HepG2 (cell line): Measurements from ENCODE around the gene HHATL. TPM values are rescaled to one million over a fixed set of nuclear protein-coding genes. Genes with fewer than 3 reads are reported as not detected.

Experiments
- CAMTA2 ChIP-seq: sonication (generic); formaldehyde crosslinking; IDR thresholded peaks from 2 replicates; pipeline ENCODE4 v1.4.0; 2020; ENCODE audit warnings: mild to moderate bottlenecking, missing genetic modification reagents, borderline replicate concordance
- E2F5 ChIP-seq: sonication (generic); formaldehyde crosslinking; conservative IDR thresholded peaks from 2 replicates; pipeline ENCODE4 v1.4.0; 2020; ENCODE audit warnings: missing genetic modification reagents
- FOXA1 ChIP-seq, 2 experiments: fragments of 450-650 bp in 1 of 2; sonication (generic) in 1 of 2; formaldehyde crosslinking in 1 of 2; IDR thresholded peaks; 2 replicates each; pipeline versions ENCODE4 v1.4.0 to v1.6.1; 2016 to 2020; ENCODE audit warnings: missing genetic modification reagents in 1 of 2
- HDAC1 ChIP-seq: sonication (generic); formaldehyde crosslinking; IDR thresholded peaks from 2 replicates; pipeline ENCODE4 v1.5.1; 2020; ENCODE audit warnings: mild to moderate bottlenecking, missing genetic modification reagents
- JDP2 ChIP-seq: sonication (generic); formaldehyde crosslinking; IDR thresholded peaks from 2 replicates; pipeline ENCODE4 v1.8.1; 2022; ENCODE audit warnings: missing genetic modification reagents, borderline replicate concordance
- JUN ChIP-seq: sonication (generic); formaldehyde crosslinking; IDR thresholded peaks from 2 replicates; pipeline ENCODE4 v1.4.0; 2020; ENCODE audit warnings: mild to moderate bottlenecking, missing genetic modification reagents
- KLF11 ChIP-seq: IDR thresholded peaks from 2 replicates; pipeline ENCODE4 v1.6.1; 2016; ENCODE audit warnings: missing compliant biosample characterization
- KLF13 ChIP-seq: sonication (generic); formaldehyde crosslinking; IDR thresholded peaks from 2 replicates; pipeline ENCODE4 v1.4.0; 2020; ENCODE audit warnings: mild to moderate bottlenecking, missing genetic modification reagents
- LCORL ChIP-seq, 2 experiments: fragments of 450-650 bp in 1 of 2; sonication (generic) in 1 of 2; formaldehyde crosslinking in 1 of 2; IDR thresholded peaks; 2 replicates each; pipeline versions ENCODE4 v1.5.0 to v1.6.1; 2017 to 2020; ENCODE audit warnings: antibody characterized with exemption in 1 of 2, missing genetic modification reagents in 1 of 2
- MXD3 ChIP-seq: IDR thresholded peaks from 2 replicates; pipeline ENCODE4 v1.6.1; 2016; ENCODE audit warnings: mild to moderate bottlenecking, missing biosample characterization, missing genetic modification reagents
- NR3C1 ChIP-seq: sonication (generic); formaldehyde crosslinking; IDR thresholded peaks from 2 replicates; pipeline ENCODE4 v1.4.0; 2020; ENCODE audit warnings: missing genetic modification reagents
- PRMT3 ChIP-seq: sonication (generic); formaldehyde crosslinking; IDR thresholded peaks from 2 replicates; pipeline ENCODE4 v1.8.1; 2022; ENCODE audit warnings: low read depth, mild to moderate bottlenecking, moderate library complexity, missing genetic modification reagents, borderline replicate concordance
- SETDB1 ChIP-seq: sonication (generic); formaldehyde crosslinking; IDR thresholded peaks from 2 replicates; pipeline ENCODE4 v1.5.1; 2020; ENCODE audit warnings: missing genetic modification reagents, mild to moderate bottlenecking, borderline replicate concordance
- SRY ChIP-seq: sonication (generic); formaldehyde crosslinking; IDR thresholded peaks from 2 replicates; pipeline ENCODE4 v1.8.0; 2022; ENCODE audit warnings: mild to moderate bottlenecking, missing genetic modification reagents
- TBX2 ChIP-seq: sonication (generic); formaldehyde crosslinking; IDR thresholded peaks from 2 replicates; pipeline ENCODE4 v1.5.0; 2020; ENCODE audit warnings: missing genetic modification reagents, mild to moderate bottlenecking, borderline replicate concordance
- ZBTB7B ChIP-seq: sonication (generic); formaldehyde crosslinking; IDR thresholded peaks from 2 replicates; pipeline ENCODE4 v1.4.0; 2020; ENCODE audit warnings: missing genetic modification reagents
- ZNF143 ChIP-seq: sonication (generic); formaldehyde crosslinking; IDR thresholded peaks from 2 replicates; pipeline ENCODE4 v1.4.0; 2020; ENCODE audit warnings: missing genetic modification reagents
- ZNF17 ChIP-seq: sonication (generic); formaldehyde crosslinking; IDR thresholded peaks from 2 replicates; pipeline ENCODE4 v1.5.0; 2020; ENCODE audit warnings: mild to moderate bottlenecking, missing genetic modification reagents
- ZNF230 ChIP-seq: sonication (generic); formaldehyde crosslinking; IDR thresholded peaks from 2 replicates; pipeline ENCODE4 v1.4.0; 2020; ENCODE audit warnings: mild to moderate bottlenecking, missing genetic modification reagents
- ZNF280B ChIP-seq: sonication (generic); formaldehyde crosslinking; IDR thresholded peaks from 2 replicates; pipeline ENCODE4 v1.5.0; 2020; ENCODE audit warnings: missing genetic modification reagents, mild to moderate bottlenecking, borderline replicate concordance
- ZNF547 ChIP-seq: sonication (generic); formaldehyde crosslinking; IDR thresholded peaks from 2 replicates; pipeline ENCODE4 v1.5.1; 2020; ENCODE audit warnings: mild to moderate bottlenecking, missing genetic modification reagents
- ZNF616 ChIP-seq: sonication (generic); formaldehyde crosslinking; IDR thresholded peaks from 2 replicates; pipeline ENCODE4 v1.5.0; 2020; ENCODE audit warnings: low read depth, mild to moderate bottlenecking, missing genetic modification reagents
- ZSCAN21 ChIP-seq: sonication (generic); formaldehyde crosslinking; IDR thresholded peaks from 2 replicates; pipeline ENCODE4 v1.8.0; 2022; ENCODE audit warnings: mild to moderate bottlenecking, missing genetic modification reagents, moderate library complexity, borderline replicate concordance
- polyA plus RNA-seq, 8 experiments: library from polyadenylated mRNA; depleted of rRNA in 3 of 8; stranded (reverse) in 7 of 8; unstranded in 1 of 8; fragments of >200 nt; fragmentation: Illumina TruSeq in 4 of 8; extraction: Trizol in 4 of 8; gene quantifications; 2 replicates each; pipeline versions ENCODE4 v1.2.1 to v1.2.3, GENCODE V29; 2011 to 2016; ENCODE audit warnings: low read depth in 4 of 8, missing spikeins in 1 of 8, mixed read lengths in 1 of 8; ENCODE audit not compliant: insufficient read depth in 1 of 8
- total RNA-seq, 5 experiments: library from RNA; depleted of rRNA; stranded (reverse); fragments of >200 nt; fragmentation: Illumina TruSeq; extraction: Trizol; gene quantifications; 2 replicates each; pipeline ENCODE4 v1.2.3, GENCODE V29; 2016; ENCODE audit warnings: low read depth in 1 of 5
- TF ChIP-seq, protein P1 (sequence below): sonication (generic); formaldehyde crosslinking; IDR thresholded peaks from 2 replicates; pipeline ENCODE4 v1.9.0; 2022; ENCODE audit warnings: missing genetic modification reagents, mild to moderate bottlenecking, borderline replicate concordance

Gene HHATL
- total and polyA plus RNA-seq, 2 of the 13 experiments (the other 11 are each of a cell fraction or from before 2014, with no cell fraction given) = 0.26 TPM; not detected in 1

DNA sequence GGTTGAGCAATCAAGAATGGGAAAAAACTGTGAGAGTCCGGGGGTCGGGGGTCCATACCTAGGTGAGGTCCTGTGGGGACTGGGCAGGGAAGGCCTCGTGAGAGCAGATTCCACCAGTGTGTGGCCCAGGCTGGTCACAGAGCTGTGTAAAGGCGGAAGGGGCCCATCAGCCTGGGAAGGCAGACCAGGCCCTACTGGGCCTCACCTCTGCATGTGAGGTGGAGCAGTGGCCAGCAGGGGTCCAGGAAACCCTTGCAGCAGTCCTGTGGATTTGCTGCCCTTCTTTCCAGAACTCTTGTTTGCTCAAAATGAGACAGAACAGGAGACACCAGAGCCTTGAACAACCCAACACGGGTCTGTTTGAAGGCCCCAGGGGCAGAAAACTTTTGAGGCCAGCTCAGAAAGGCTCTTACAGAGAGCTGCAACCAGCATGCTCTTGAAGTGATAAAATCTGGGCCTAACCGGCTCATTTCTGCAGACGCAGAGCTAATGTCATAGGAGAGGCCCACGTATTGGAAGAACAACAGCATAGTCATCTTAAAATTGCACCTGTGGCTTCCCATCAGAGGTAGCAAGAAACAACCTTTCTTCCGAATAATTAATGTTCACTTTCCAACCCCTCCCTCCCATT, 30.3 kb upstream of the HHATL start (continued):
- TF ChIP-seq SRY (no peak), TBX2 (CRISPR knock-in tag) (no peak), ZBTB7B (CRISPR knock-in tag) (no peak), CAMTA2 (CRISPR knock-in tag) (no peak), JUN (CRISPR knock-in tag) (no peak), ZNF17 (CRISPR knock-in tag) (no peak), KLF11 (CRISPR knock-in tag) (no peak), MXD3 (CRISPR knock-in tag) (no peak), ZNF143 (no peak), ZNF616 (CRISPR knock-in tag) (no peak), ZNF230 (CRISPR knock-in tag) (no peak), ZSCAN21 (CRISPR knock-in tag) (no peak), NR3C1 (CRISPR knock-in tag) (no peak), JDP2 (CRISPR knock-in tag) (no peak), ZNF280B (CRISPR knock-in tag) (0 out of 2 replicates have a peak, but pooled peaks have one; percentile 50), KLF13 (CRISPR knock-in tag) (no peak), PRMT3 (CRISPR knock-in tag) (no peak), ZNF547 (CRISPR knock-in tag) (no peak), FOXA1 (IDR thresholded peaks at IDR 0.05) (no peak), FOXA1 (CRISPR knock-in tag; IDR thresholded peaks at IDR 0.05) (peak; percentile 26; the same call in 1 of the 2 replicates), HDAC1 (no peak), E2F5 (no peak), SETDB1 (CRISPR knock-in tag) (no peak), LCORL (IDR thresholded peaks at IDR 0.05) (no peak), LCORL (CRISPR knock-in tag; IDR thresholded peaks at IDR 0.05) (no peak)
- TF ChIP-seq, protein P1, sequence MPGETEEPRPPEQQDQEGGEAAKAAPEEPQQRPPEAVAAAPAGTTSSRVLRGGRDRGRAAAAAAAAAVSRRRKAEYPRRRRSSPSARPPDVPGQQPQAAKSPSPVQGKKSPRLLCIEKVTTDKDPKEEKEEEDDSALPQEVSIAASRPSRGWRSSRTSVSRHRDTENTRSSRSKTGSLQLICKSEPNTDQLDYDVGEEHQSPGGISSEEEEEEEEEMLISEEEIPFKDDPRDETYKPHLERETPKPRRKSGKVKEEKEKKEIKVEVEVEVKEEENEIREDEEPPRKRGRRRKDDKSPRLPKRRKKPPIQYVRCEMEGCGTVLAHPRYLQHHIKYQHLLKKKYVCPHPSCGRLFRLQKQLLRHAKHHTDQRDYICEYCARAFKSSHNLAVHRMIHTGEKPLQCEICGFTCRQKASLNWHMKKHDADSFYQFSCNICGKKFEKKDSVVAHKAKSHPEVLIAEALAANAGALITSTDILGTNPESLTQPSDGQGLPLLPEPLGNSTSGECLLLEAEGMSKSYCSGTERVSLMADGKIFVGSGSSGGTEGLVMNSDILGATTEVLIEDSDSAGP = no peak
